Sigmoid colon (tissue), 3 donors: Measurements from ENCODE around the gene STATH.

Source experiments
- CTCF ChIP-seq, 4 experiments: fragments of 450-650 bp in 3 of 4; fragments of 200-600 bp in 1 of 4; IDR thresholded peaks; one replicate each; pipeline ENCODE4 v1.5.1; 2016 to 2019; ENCODE audit warnings: antibody characterized with exemption in 4 of 4, mild to moderate bottlenecking in 3 of 4, moderate library complexity in 2 of 4
- POLR2A ChIP-seq, 2 donors: fragments of 450-650 bp; IDR thresholded peaks; one replicate each; pipeline ENCODE4 v1.6.1; 2016; ENCODE audit warnings: antibody characterized with exemption in 2 of 2, mild to moderate bottlenecking in 2 of 2, moderate library complexity in 2 of 2

GRCh38 chr4:70002507-70002906 lies 6.7 kb downstream of the STATH start:
- TF ChIP-seq CTCF (IDR thresholded peaks at IDR 0.05) (no peak), POLR2A (IDR thresholded peaks at IDR 0.05) (no peak)
